HepG2 (cell line): ENCODE data around the gene ADARB1. TPM values are rescaled to one million over a fixed set of nuclear protein-coding genes. Genes with fewer than 3 reads are reported as not detected.
A peak's percentile ranks its signal among the peaks of the same experiment; 100 is the strongest.

Source experiments
- BORCS8-MEF2B ChIP-seq: sonication (generic); formaldehyde crosslinking; IDR thresholded peaks from 2 replicates; pipeline ENCODE4 v1.8.0; 2022; ENCODE audit warnings: mild to moderate bottlenecking, missing genetic modification reagents
- FOXO1 ChIP-seq: sonication (generic); formaldehyde crosslinking; IDR thresholded peaks from 2 replicates; pipeline ENCODE4 v1.4.0; 2020; ENCODE audit warnings: missing genetic modification reagents
- GLI4 ChIP-seq: sonication (generic); formaldehyde crosslinking; IDR thresholded peaks from 2 replicates; pipeline ENCODE4 v1.5.1; 2020; ENCODE audit warnings: missing genetic modification reagents, mild to moderate bottlenecking, moderate library complexity, borderline replicate concordance
- GLMP ChIP-seq: sonication (generic); formaldehyde crosslinking; IDR thresholded peaks from 2 replicates; pipeline ENCODE4 v1.9.0; 2021; ENCODE audit warnings: missing genetic modification reagents, mild to moderate bottlenecking, borderline replicate concordance
- HNRNPH1 ChIP-seq: fragments of 200-400 bp; formaldehyde crosslinking; optimal IDR thresholded peaks from 2 replicates; pipeline ENCODE3; 2017; ENCODE audit warnings: mild to moderate bottlenecking, low read depth, low read length
- HNRNPUL1 ChIP-seq: fragments of 200-400 bp; formaldehyde crosslinking; IDR thresholded peaks from 2 replicates; pipeline ENCODE4 v1.6.1; 2017; ENCODE audit warnings: low read depth, mild to moderate bottlenecking, low read length, moderate library complexity
- HOXA9 ChIP-seq: sonication (generic); formaldehyde crosslinking; IDR thresholded peaks from 2 replicates; pipeline ENCODE4 v1.8.1; 2022; ENCODE audit warnings: missing genetic modification reagents, mild to moderate bottlenecking, moderate library complexity, borderline replicate concordance
- LCORL ChIP-seq, 2 experiments: fragments of 450-650 bp in 1 of 2; sonication (generic) in 1 of 2; formaldehyde crosslinking in 1 of 2; IDR thresholded peaks; 2 replicates each; pipeline versions ENCODE4 v1.5.0 to v1.6.1; 2017 to 2020; ENCODE audit warnings: antibody characterized with exemption in 1 of 2, missing genetic modification reagents in 1 of 2
- MAX ChIP-seq: IDR thresholded peaks from 2 replicates; pipeline ENCODE4 v1.6.1; 2012; ENCODE audit warnings: inconsistent platforms
- MED8 ChIP-seq: sonication (generic); formaldehyde crosslinking; IDR thresholded peaks from 2 replicates; pipeline ENCODE4 v1.8.1; 2023; ENCODE audit warnings: mild to moderate bottlenecking, missing genetic modification reagents; ENCODE audit not compliant: insufficient replicate concordance
- PHF8 ChIP-seq: sonication (generic); formaldehyde crosslinking; IDR thresholded peaks from 2 replicates; pipeline ENCODE4 v1.5.0; 2020; ENCODE audit warnings: missing genetic modification reagents
- POLR2A ChIP-seq, 2 experiments: IDR thresholded peaks; 2 replicates each; pipeline ENCODE4 v1.6.1; 2011; ENCODE audit warnings: low read depth in 2 of 2, low read length in 2 of 2, mild to moderate bottlenecking in 1 of 2, moderate library complexity in 1 of 2; ENCODE audit not compliant: insufficient read depth in 1 of 2
- TAF15 ChIP-seq: fragments of 200-400 bp; formaldehyde crosslinking; IDR thresholded peaks from one replicate; pipeline ENCODE4 v1.6.1; 2018; ENCODE audit warnings: mild to moderate bottlenecking, low read depth, low read length; ENCODE audit not compliant: poor library complexity, severe bottlenecking
- TCF7L2 ChIP-seq: IDR thresholded peaks from 2 replicates; pipeline ENCODE4 v1.6.1; 2011; ENCODE audit warnings: mild to moderate bottlenecking, low read depth, low read length, moderate library complexity
- ZNF253 ChIP-seq: sonication (generic); formaldehyde crosslinking; IDR thresholded peaks from 2 replicates; pipeline ENCODE4 v1.8.0; 2022; ENCODE audit warnings: mild to moderate bottlenecking, missing genetic modification reagents, borderline replicate concordance
- ZNF543 ChIP-seq: sonication (generic); formaldehyde crosslinking; IDR thresholded peaks from 2 replicates; pipeline ENCODE4 v1.4.0; 2020; ENCODE audit warnings: mild to moderate bottlenecking, missing genetic modification reagents
- ZNF687 ChIP-seq: sonication (generic); formaldehyde crosslinking; IDR thresholded peaks from 2 replicates; pipeline ENCODE4 v1.5.1; 2020; ENCODE audit warnings: mild to moderate bottlenecking, missing genetic modification reagents, moderate library complexity
- ZNF749 ChIP-seq: sonication (generic); formaldehyde crosslinking; IDR thresholded peaks from 2 replicates; pipeline ENCODE4 v1.8.0; 2022; ENCODE audit warnings: mild to moderate bottlenecking, missing genetic modification reagents, moderate library complexity, borderline replicate concordance
- ZNF800 ChIP-seq: sonication (generic); formaldehyde crosslinking; IDR thresholded peaks from 2 replicates; pipeline ENCODE4 v1.4.0; 2020; ENCODE audit warnings: missing genetic modification reagents
- polyA plus RNA-seq, 8 experiments: library from polyadenylated mRNA; depleted of rRNA in 3 of 8; stranded (reverse) in 7 of 8; unstranded in 1 of 8; fragments of >200 nt; fragmentation: Illumina TruSeq in 4 of 8; extraction: Trizol in 4 of 8; gene quantifications; 2 replicates each; pipeline versions ENCODE4 v1.2.1 to v1.2.3, GENCODE V29; 2011 to 2016; ENCODE audit warnings: low read depth in 4 of 8, missing spikeins in 1 of 8, mixed read lengths in 1 of 8; ENCODE audit not compliant: insufficient read depth in 1 of 8
- total RNA-seq, 5 experiments: library from RNA; depleted of rRNA; stranded (reverse); fragments of >200 nt; fragmentation: Illumina TruSeq; extraction: Trizol; gene quantifications; 2 replicates each; pipeline ENCODE4 v1.2.3, GENCODE V29; 2016; ENCODE audit warnings: low read depth in 1 of 5

Gene ADARB1
- total and polyA plus RNA-seq, 2 of the 13 experiments (the other 11 are each of a cell fraction or from before 2014, with no cell fraction given), result 6.6 to 10.0 TPM

- 0 out of 2 replicates have a peak, but pooled peaks have one; percentile 62 for TF ChIP-seq ZNF253 (CRISPR knock-in tag)
- TF ChIP-seq TCF7L2, result no peak
- no peak for TF ChIP-seq GLMP
- TF ChIP-seq FOXO1 (CRISPR knock-in tag), result peak; percentile 14; the same call in 1 of the 2 replicates
- 0 out of 2 replicates have a peak, but pooled peaks have one; percentile 47 for TF ChIP-seq ZNF749 (CRISPR knock-in tag)
- TF ChIP-seq ZNF543 (CRISPR knock-in tag), result 0 out of 2 replicates have a peak, but pooled peaks have one; percentile 30
- peak; percentile 66 for TF ChIP-seq ZNF687 (CRISPR knock-in tag)
- TF ChIP-seq GLI4 (CRISPR knock-in tag), result no peak
- 0 out of 2 replicates have a peak, but pooled peaks have one; percentile 39 for TF ChIP-seq HOXA9 (CRISPR knock-in tag)
- TF ChIP-seq PHF8, result peak; percentile 72
- TF ChIP-seq LCORL (IDR thresholded peaks at IDR 0.05), result no peak
- TF ChIP-seq LCORL (CRISPR knock-in tag; IDR thresholded peaks at IDR 0.05), result 0 out of 2 replicates have a peak, but pooled peaks have one; percentile 29
- TF ChIP-seq POLR2A (IDR thresholded peaks at IDR 0.05; ENCODE audit: insufficient read depth in 1 of 2, low read depth in 2 of 2, low read length in 2 of 2), result no peak
- TF ChIP-seq HNRNPUL1, result peak; percentile 85; the same call in 1 of the 2 replicates
- TF ChIP-seq BORCS8-MEF2B (CRISPR knock-in tag), result peak; percentile 43; the same call in 1 of the 2 replicates
- peak; percentile 23; the same call in 1 of the 2 replicates for TF ChIP-seq MAX
- TF ChIP-seq ZNF800 (CRISPR knock-in tag), result peak; percentile 99
- peak; percentile 59 for TF ChIP-seq HNRNPH1
- TF ChIP-seq MED8, result peak; percentile 41
- TF ChIP-seq TAF15, result peak; percentile 35
Observed at GRCh38 chr21:45074818-45075595, 627 bp downstream of the ADARB1 start (continued).
